Neuron (in vitro differentiated cells): Measurements from ENCODE around the gene MUCL3.
"Not testable (repeated sequence)": the region's sequence is repeated elsewhere in the genome, so short reads cannot be mapped to it uniquely, and the experiment has no call there.

ENCODE experiments used
- H2AFZ ChIP-seq: one replicate; pipeline ENCODE4 v1.6.1; 2013; ENCODE audit warnings: low read depth, mild to moderate bottlenecking, inconsistent platforms, low read length, moderate library complexity
- H3K27me3 ChIP-seq: one replicate; pipeline ENCODE4 v1.6.1; 2013; ENCODE audit warnings: low read length; ENCODE audit not compliant: insufficient read depth
- H3K36me3 ChIP-seq: one replicate; pipeline ENCODE4 v1.6.1; 2013; ENCODE audit warnings: low read length; ENCODE audit not compliant: insufficient read depth
- H3K4me1 ChIP-seq: one replicate; pipeline ENCODE4 v1.6.1; 2013; ENCODE audit warnings: low read length; ENCODE audit not compliant: insufficient read depth
- H3K4me3 ChIP-seq: 2 replicates; pipeline ENCODE4 v1.5.1; 2013; ENCODE audit warnings: mild to moderate bottlenecking, low read length, moderate library complexity
- H3K9me3 ChIP-seq: one replicate; pipeline ENCODE4 v1.6.1; 2013; ENCODE audit warnings: low read length

MUCL3 gene

GRCh38 chr6:30979690-30980089 is 38.9 kb downstream of the MUCL3 start:
- Histone ChIP-seq H3K4me3 (no peak overlapping the region), H3K36me3 (no peaks in the 10 kb centered on the region), H3K27me3 (peaks cover 6% of the 10 kb centered on the region), H3K9me3 (no peaks in the 10 kb centered on the region), H2AFZ (no peak overlapping the region), H3K4me1 (no peaks in the 10 kb centered on the region)

- peaks cover 6% of the 10 kb centered on the region for H3K27me3 ChIP-seq
- H2AFZ ChIP-seq = no peak overlapping the region
- H3K4me3 ChIP-seq = no peak overlapping the region
- no peaks in the 10 kb centered on the region for H3K36me3 ChIP-seq
- no peaks in the 10 kb centered on the region for H3K9me3 ChIP-seq
- H3K4me1 ChIP-seq = no peaks in the 10 kb centered on the region
Measured at GRCh38 chr6:30981942-30982772, 41.4 kb downstream of the MUCL3 start.

GRCh38 chr6:30983439-30983838 is 42.7 kb downstream of the MUCL3 start, which contains the start of gene MUC21:
Gene MUC21 (plus strand): TSS chr6:30983718. CDS start chr6:30983959, 241 bp downstream.
- Histone ChIP-seq H3K36me3 (no peaks in the 10 kb centered on the region), H3K4me1 (no peaks in the 10 kb centered on the region), H2AFZ (no peak within 1 kb of the TSS), H3K9me3 (no peaks in the 10 kb centered on the region), H3K27me3 (no peaks in the 10 kb centered on the region), H3K4me3 (no peak within 1 kb of the TSS)

- Histone ChIP-seq H3K27me3 (no peaks in the 10 kb centered on the region), H3K4me1 (no peaks in the 10 kb centered on the region), H3K4me3 (no peak overlapping the region), H3K9me3 (no peaks in the 10 kb centered on the region), H3K36me3 (no peaks in the 10 kb centered on the region), H2AFZ (no peak overlapping the region)
Measured at GRCh38 chr6:30985490-30985889, 44.7 kb downstream of the MUCL3 start.

GRCh38 chr6:30987304-30987703 is 46.5 kb downstream of the MUCL3 start:
- Histone ChIP-seq H2AFZ (no peak overlapping the region), H3K36me3 (no peaks in the 10 kb centered on the region)

GRCh38 chr6:30988209-30988825 is 47.5 kb downstream of the MUCL3 start:
- no peak overlapping the region for H3K4me3 ChIP-seq
- H3K36me3 ChIP-seq = no peaks in the 10 kb centered on the region
- no peaks in the 10 kb centered on the region for H3K9me3 ChIP-seq
- H3K27me3 ChIP-seq = no peaks in the 10 kb centered on the region
- H3K4me1 ChIP-seq = no peaks in the 10 kb centered on the region
- no peak overlapping the region for H2AFZ ChIP-seq

More at GRCh38 chr6:30987304-30987703, 46.5 kb downstream of the MUCL3 start:
- H3K9me3 ChIP-seq = no peaks in the 10 kb centered on the region
- H3K4me3 ChIP-seq = no peak overlapping the region
- H3K27me3 ChIP-seq = no peaks in the 10 kb centered on the region
- no peaks in the 10 kb centered on the region for H3K4me1 ChIP-seq

GRCh38 chr6:30990422-30991086 is 49.8 kb downstream of the MUCL3 start:
- H3K9me3 ChIP-seq = no peaks in the 10 kb centered on the region
- H2AFZ ChIP-seq = no peak overlapping the region
- H3K27me3 ChIP-seq = no peaks in the 10 kb centered on the region
- H3K4me1 ChIP-seq = no peaks in the 10 kb centered on the region
- H3K4me3 ChIP-seq = no peak overlapping the region
- H3K36me3 ChIP-seq = no peaks in the 10 kb centered on the region

GRCh38 chr6:30991891-30992290 is 51.1 kb downstream of the MUCL3 start:
- H3K4me3 ChIP-seq = no peak overlapping the region
- H2AFZ ChIP-seq = no peak overlapping the region
- no peaks in the 10 kb centered on the region for H3K9me3 ChIP-seq

GRCh38 chr6:30997301-30997700 is 56.5 kb downstream of the MUCL3 start:
- Histone ChIP-seq H3K4me3 (no peak overlapping the region), H2AFZ (no peak overlapping the region), H3K36me3 (no peaks in the 10 kb centered on the region)

More at GRCh38 chr6:30991891-30992290, 51.1 kb downstream of the MUCL3 start:
- Histone ChIP-seq H3K4me1 (no peaks in the 10 kb centered on the region), H3K27me3 (no peaks in the 10 kb centered on the region), H3K36me3 (no peaks in the 10 kb centered on the region)

GRCh38 chr6:30998785-30999184 is 58.0 kb downstream of the MUCL3 start:
- Histone ChIP-seq H3K27me3 (no peaks in the 10 kb centered on the region), H3K9me3 (no peaks in the 10 kb centered on the region), H2AFZ (no peak overlapping the region), H3K36me3 (no peaks in the 10 kb centered on the region), H3K4me3 (no peak overlapping the region), H3K4me1 (no peaks in the 10 kb centered on the region)

More at GRCh38 chr6:30997301-30997700, 56.5 kb downstream of the MUCL3 start:
- Histone ChIP-seq H3K27me3 (no peaks in the 10 kb centered on the region), H3K9me3 (no peaks in the 10 kb centered on the region), H3K4me1 (no peaks in the 10 kb centered on the region)

- not testable (repeated sequence) for H3K4me3 ChIP-seq, H2AFZ ChIP-seq, H3K27me3 ChIP-seq, H3K9me3 ChIP-seq, H3K4me1 ChIP-seq, H3K36me3 ChIP-seq
Measured at GRCh38 chr6:31000067-31000860, 59.5 kb downstream of the MUCL3 start.

GRCh38 chr6:31001281-31001888 is 60.6 kb downstream of the MUCL3 start:
- Histone ChIP-seq H3K27me3 (no peaks in the 10 kb centered on the region), H3K36me3 (no peaks in the 10 kb centered on the region), H3K9me3 (no peaks in the 10 kb centered on the region), H3K4me1 (peaks cover 4% of the 10 kb centered on the region), H3K4me3 (no peak overlapping the region), H2AFZ (no peak overlapping the region)
